MG63 (cell line): ENCODE measurements around the gene SFXN5. TPM values are rescaled to one million over a fixed set of nuclear protein-coding genes. Genes with fewer than 3 reads are reported as not detected.
A peak's percentile ranks its signal among the peaks of the same experiment; 100 is the strongest.

Source experiments
- DNase-seq: peaks from one replicate; pipeline ENCODE4 v3.0.0-alpha.2; 2020
- H3K27me3 ChIP-seq: fragments of 250-450 bp; sonication (Bioruptor Pico); 2 replicates; pipeline ENCODE4 v1.5.1; 2020; ENCODE audit warnings: mild to moderate bottlenecking, moderate library complexity
- H3K36me3 ChIP-seq: fragments of 250-450 bp; sonication (Bioruptor Pico); 2 replicates; pipeline ENCODE4 v1.5.1; 2020; ENCODE audit warnings: mild to moderate bottlenecking, moderate library complexity
- H3K4me3 ChIP-seq: fragments of 250-450 bp; sonication (Bioruptor Pico); 2 replicates; pipeline ENCODE4 v1.5.1; 2020; ENCODE audit warnings: mild to moderate bottlenecking, moderate library complexity
- H3K9me3 ChIP-seq: fragments of 250-450 bp; sonication (Bioruptor Pico); 2 replicates; pipeline ENCODE4 v1.5.1; 2020; ENCODE audit warnings: mild to moderate bottlenecking, moderate library complexity
- total RNA-seq: library from RNA; depleted of rRNA; stranded (reverse); fragments of >200 nt; shearing (Covaris generic); gene quantifications from 2 replicates; pipeline ENCODE4 v1.2.3, GENCODE V29; 2014; ENCODE audit warnings: low replicate concordance

SFXN5 gene
- total RNA-seq, 1 experiment from 2014 or later, result 2.4 TPM

DNA sequence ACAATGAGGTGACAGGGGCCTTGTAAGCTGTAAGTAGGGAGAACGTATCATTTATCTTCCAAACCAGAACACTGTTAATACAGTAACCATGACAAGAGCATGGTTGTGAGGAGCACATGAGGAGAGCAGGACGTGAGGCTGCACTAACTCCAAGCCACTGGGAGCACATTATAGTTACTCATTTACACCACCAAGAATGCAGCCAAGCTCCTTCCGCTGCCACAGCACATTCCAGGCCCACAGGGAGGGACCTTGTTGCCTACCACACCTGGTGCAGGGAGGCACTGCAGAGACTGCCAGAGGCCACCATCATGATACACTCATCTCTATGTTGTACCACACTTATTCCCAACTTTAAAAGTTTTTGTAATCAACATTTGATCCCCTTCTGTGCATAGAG is 13.5 kb upstream of the SFXN5 start:
- Histone ChIP-seq H3K36me3 (peaks cover 41% of the 10 kb centered on the region), H3K27me3 (no peaks in the 10 kb centered on the region), H3K4me3 (no peak overlapping the region), H3K9me3 (no peaks in the 10 kb centered on the region)
- no peak for DNase-seq

DNA sequence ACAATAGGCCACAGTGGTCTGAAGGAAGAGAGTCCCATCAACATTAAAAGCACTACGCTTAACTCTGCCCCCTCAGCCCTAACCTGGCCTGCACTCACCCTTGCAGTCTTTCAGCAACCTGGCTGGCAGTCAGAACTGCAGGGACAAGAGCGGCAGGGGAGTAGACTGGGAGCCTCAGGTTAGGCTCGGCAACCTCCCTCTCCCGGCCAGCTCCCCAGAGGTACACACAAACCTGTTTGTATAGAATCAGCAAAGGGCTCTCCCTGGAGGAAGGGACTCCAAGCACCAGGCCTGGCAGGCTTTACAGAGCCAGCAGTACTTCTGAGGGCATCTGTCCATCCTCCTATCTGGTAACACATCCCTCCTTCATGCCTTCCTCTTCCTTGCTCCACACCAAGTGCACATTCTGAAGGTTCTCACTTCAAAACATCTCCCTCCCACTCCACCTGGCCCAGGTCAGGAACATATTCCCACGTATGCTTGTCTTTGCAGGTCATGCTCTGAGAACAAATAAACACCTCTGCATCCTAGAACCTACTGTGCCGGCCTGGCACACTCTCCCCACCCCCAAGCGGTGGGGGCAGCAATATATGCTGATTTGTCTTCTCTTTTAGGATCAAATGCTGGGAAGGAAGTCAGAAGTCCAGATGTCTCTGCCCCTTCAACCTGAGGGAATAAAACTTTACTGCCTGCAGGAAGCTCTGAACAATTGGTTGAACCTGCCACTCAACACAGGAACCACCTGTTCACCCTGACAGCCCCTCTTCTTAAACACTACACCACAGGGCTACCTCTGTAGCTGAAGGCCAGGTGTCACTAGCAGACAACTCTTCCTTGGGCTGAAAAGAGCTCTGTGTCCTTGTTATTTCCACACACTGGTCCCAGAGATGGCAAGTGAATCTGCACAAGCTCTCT is 12.6 kb upstream of the SFXN5 start:
- Histone ChIP-seq H3K36me3 (peaks cover 44% of the 10 kb centered on the region), H3K27me3 (no peaks in the 10 kb centered on the region), H3K4me3 (no peak overlapping the region), H3K9me3 (no peaks in the 10 kb centered on the region)
- no peak for DNase-seq

- H3K36me3 ChIP-seq, result peaks cover 31% of the 10 kb centered on the region
- H3K4me3 ChIP-seq, result no peak overlapping the region
- no peaks in the 10 kb centered on the region for H3K27me3 ChIP-seq
- H3K9me3 ChIP-seq, result no peaks in the 10 kb centered on the region
- DNase-seq, result no peak
Measured at GRCh38 chr2:73082523-73083410, 11.3 kb upstream of the SFXN5 start.

DNA sequence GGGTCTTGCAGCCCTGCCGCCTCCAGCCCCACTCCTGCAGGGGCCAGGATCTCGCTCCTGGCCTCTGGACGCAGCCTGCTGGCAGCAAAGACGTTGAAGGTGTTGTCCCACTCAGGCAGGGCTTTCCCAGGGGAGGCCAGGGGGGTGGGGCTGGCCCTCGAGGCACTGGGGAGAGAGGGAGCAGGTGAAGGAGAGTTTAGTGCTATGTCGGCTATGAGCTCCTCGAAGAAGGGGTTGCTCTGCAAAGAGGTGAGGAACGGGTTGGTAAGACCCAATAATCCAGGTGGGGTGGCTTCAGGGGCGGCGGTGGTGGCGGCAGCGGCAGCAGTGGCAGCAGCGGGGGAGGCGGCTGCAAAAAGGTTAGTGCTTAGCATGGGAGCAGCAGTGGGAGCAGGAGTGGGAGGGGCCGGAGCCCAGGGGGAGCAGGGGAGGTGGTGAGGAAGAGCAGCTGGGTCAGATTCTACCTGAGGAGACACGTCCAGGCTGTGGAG is 9.7 kb upstream of the SFXN5 start:
- H3K9me3 ChIP-seq, result no peaks in the 10 kb centered on the region
- DNase-seq, result no peak
- H3K4me3 ChIP-seq, result no peak overlapping the region
- H3K27me3 ChIP-seq, result no peaks in the 10 kb centered on the region
- peaks cover 23% of the 10 kb centered on the region for H3K36me3 ChIP-seq

GRCh38 chr2:73080321-73081131 is 9.0 kb upstream of the SFXN5 start:
- DNase-seq, result no peak
- H3K36me3 ChIP-seq, result peaks cover 21% of the 10 kb centered on the region
- no peaks in the 10 kb centered on the region for H3K27me3 ChIP-seq
- no peak overlapping the region for H3K4me3 ChIP-seq
- H3K9me3 ChIP-seq, result no peaks in the 10 kb centered on the region

DNA sequence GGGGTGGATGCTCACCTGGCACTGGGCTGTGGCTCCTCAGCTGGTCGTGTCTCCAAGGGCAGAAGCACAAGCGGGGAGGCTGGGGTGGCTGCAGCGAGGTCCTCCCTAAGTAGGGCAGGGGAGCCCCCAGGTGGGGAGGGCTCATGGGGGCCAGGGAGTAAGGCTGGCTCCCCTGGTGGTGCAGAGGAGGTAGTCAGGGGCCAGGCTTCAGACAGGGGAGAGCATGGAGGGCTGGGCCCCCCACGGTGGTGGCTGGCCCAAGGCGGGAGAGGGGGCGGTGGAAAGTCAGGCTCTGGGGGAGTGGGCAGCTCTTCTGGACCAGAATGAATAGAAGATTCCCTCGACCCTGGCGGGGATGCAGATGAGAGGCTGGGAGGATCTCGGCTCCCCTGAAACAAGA is 8.1 kb upstream of the SFXN5 start:
- H3K4me3 ChIP-seq, result no peak overlapping the region
- no peak for DNase-seq
- H3K36me3 ChIP-seq, result peaks cover 17% of the 10 kb centered on the region
- no peaks in the 10 kb centered on the region for H3K27me3 ChIP-seq
- H3K9me3 ChIP-seq, result no peaks in the 10 kb centered on the region

- no peak for DNase-seq
- Histone ChIP-seq H3K27me3 (no peaks in the 10 kb centered on the region), H3K9me3 (no peaks in the 10 kb centered on the region), H3K4me3 (no peak overlapping the region), H3K36me3 (peaks cover 9% of the 10 kb centered on the region)
Measured at GRCh38 chr2:73078457-73079411, 7.2 kb upstream of the SFXN5 start.

GRCh38 chr2:73077424-73077795 is 5.9 kb upstream of the SFXN5 start:
- H3K27me3 ChIP-seq, result no peaks in the 10 kb centered on the region
- H3K4me3 ChIP-seq, result no peak overlapping the region
- no peak for DNase-seq
- H3K9me3 ChIP-seq, result no peaks in the 10 kb centered on the region
- peaks cover 9% of the 10 kb centered on the region for H3K36me3 ChIP-seq

DNA sequence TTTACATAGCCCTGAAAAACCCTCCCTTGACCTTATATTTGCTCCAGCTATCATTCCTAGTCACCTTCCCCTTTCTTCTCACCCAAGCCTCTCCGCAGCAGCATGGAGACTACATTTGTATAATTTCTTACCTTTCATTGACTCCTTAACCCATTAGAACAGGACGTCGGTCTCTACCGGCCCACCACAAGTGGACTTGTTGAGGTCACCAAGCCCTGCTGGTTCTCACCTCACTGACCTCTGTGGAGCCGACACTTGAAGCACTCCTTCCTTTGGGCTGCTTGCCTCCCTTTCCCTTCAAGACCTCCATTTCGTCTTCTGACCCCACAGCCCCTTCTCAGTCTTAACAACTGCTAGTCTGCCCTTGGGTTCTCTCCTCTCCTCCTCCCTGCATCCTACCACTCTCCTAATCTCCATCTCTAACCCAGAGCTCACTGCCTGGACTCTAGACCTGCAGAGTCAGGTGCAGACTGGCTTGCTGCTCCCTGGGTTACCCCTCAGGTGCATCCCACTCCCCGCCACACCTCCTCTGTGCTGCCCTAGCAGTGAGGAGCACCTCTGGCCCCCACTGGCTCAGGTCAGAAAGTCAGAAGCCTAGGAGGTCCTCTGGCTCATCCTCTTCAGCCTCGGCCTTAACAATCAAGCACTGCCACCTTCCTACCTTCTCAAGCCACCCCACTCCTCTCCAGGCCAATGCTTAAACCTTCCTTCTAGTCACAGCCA is 5.3 kb upstream of the SFXN5 start:
- no peaks in the 10 kb centered on the region for H3K27me3 ChIP-seq
- no peak overlapping the region for H3K4me3 ChIP-seq
- peaks cover 9% of the 10 kb centered on the region for H3K36me3 ChIP-seq
- H3K9me3 ChIP-seq, result no peaks in the 10 kb centered on the region
- no peak for DNase-seq

DNA sequence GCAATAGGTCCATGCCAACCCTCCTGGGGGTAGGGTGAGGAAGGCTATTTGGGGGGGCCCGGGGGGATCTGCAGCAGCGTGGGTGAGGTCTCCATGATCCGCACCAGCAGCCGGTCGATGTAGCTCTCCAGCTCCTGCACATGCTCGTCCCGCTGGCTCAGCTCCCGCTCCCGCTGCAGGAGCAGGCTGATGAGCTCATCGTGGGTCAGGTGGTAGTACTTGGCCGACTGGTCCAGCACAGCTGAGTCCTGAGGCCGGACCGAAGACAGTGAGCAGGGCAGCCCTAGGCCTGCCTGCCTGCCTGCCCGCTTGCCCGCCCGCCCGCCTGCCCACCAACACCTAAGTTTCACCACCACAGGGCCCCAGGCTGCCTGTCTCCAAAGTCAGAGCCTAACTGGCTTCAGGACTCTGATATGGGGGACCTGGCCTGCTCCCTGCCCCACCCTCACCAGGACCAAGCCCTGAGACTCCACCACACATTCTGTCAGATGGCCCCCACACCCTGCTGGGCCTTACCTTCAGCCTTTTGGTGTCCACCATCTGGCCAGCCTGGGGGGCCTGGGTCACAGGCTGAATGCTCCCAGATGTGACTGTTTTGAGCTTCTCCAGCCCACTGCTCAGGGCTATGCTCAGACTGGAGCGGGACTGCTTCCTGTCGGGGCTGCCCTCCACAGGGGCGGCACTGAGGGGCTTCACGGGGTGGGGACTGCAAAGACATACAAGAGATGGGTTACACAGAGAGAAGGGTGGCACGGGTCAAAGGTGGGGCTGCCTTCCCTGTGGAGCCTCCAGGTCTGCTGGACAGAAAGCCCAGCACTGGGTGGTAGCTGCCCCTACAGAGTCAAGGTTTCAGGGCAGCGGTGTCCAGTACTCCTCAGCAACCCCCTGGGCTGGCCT is 4.2 kb upstream of the SFXN5 start:
- no peaks in the 10 kb centered on the region for H3K27me3 ChIP-seq
- peaks cover 9% of the 10 kb centered on the region for H3K36me3 ChIP-seq
- no peaks in the 10 kb centered on the region for H3K9me3 ChIP-seq
- peak; percentile 37 for DNase-seq
- no peak overlapping the region for H3K4me3 ChIP-seq

GRCh38 chr2:73074110-73075069 is 2.9 kb upstream of the SFXN5 start:
- H3K36me3 ChIP-seq, result peaks cover 5% of the 10 kb centered on the region
- H3K27me3 ChIP-seq, result no peaks in the 10 kb centered on the region
- H3K4me3 ChIP-seq, result no peak overlapping the region
- no peak for DNase-seq
- no peaks in the 10 kb centered on the region for H3K9me3 ChIP-seq

DNA sequence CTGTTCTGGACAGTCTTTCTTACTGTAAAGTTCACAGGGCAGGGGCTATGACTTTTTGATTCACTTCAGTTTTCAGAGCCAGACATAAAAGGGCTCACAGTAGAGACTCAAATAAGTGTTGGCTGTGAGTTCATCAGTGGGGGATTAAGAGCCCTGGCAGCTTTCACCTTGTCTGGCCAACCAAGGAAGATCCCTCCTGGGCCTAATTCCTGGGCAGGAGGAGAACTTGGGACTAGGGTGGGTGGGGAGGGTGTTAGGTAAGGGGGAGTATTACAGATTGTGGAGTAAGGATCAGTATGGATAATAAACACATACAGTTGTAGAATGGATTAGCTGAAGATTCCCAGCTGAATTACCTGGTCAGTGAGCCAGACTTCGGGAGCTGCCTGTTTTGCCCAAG is 904 bp upstream of the SFXN5 start:
- Histone ChIP-seq H3K4me3 (no peak overlapping the region), H3K9me3 (no peaks in the 10 kb centered on the region), H3K27me3 (no peaks in the 10 kb centered on the region), H3K36me3 (peaks cover 2% of the 10 kb centered on the region)
- no peak for DNase-seq

DNA sequence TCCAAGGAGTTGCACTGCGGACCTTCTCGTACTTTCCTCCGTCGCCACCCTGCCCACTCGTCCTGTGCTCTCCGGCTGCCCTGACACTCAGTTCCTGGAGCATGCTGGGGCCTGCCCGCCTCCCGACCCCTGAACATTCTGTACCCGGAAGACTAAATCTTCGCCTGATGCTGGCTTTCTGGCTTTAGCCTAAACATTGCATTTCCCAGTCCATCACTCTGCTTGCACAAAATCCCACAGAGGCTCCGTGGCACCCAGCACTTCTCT is 550 bp upstream of the SFXN5 start:
- Histone ChIP-seq H3K4me3 (peak overlapping the region; percentile 72), H3K36me3 (no peaks in the 10 kb centered on the region; the same call in 1 of the 2 replicates), H3K27me3 (no peaks in the 10 kb centered on the region), H3K9me3 (no peaks in the 10 kb centered on the region)
- DNase-seq, result no peak
